HG02852 (cell line): ENCODE measurements around the gene KRTAP4-4.
"Not testable (repeated sequence)": the region's sequence is repeated elsewhere in the genome, so short reads cannot be mapped to it uniquely, and the experiment has no call there.

ENCODE experiments used
- ATAC-seq: cut with Tn5 transposase; IDR thresholded peaks from one replicate; pipeline ENCODE4 v1.9.1; 2021; ENCODE audit warnings: mild to moderate bottlenecking, moderate library complexity; ENCODE audit not compliant: unreplicated experiment

Gene KRTAP4-4

GRCh38 chr17:41148971-41149651, 11.4 kb downstream of the KRTAP4-4 start:
- not testable (repeated sequence) for ATAC-seq

DNA sequence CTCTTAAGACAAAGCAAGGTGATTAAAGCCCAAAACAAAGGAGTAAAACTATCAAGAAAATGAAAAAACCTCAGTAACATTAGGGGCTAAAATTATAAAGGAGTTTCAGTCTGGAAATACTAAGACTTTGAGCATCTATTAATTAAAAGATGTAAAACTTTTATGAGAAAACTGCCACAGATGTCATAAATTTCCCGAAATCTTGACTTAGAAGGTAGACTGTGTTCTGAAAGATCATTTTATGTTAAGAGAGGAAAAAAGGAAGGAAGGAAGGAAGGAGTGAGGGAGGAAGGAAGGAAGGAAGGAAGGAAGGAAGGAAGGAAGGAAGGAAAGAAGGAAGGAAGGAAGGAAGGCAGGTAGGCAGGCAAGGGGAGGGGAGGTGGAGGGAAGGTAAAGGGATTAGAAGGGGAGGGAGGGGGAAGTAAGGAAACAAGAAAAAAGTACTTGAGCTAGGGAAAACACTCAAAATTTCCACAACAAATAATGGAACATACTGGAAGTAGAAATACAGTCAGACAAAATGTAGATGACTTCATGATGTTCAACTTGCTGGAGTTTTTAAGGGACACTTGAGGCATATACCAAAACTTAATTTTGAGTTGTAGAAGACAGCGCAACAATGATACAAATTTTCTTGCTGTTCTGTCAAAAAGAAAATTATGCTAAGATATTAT, 12.9 kb downstream of the KRTAP4-4 start:
- ATAC-seq, result no peak

GRCh38 chr17:41145261-41145660, 15.3 kb downstream of the KRTAP4-4 start:
- ATAC-seq, result no peak

DNA sequence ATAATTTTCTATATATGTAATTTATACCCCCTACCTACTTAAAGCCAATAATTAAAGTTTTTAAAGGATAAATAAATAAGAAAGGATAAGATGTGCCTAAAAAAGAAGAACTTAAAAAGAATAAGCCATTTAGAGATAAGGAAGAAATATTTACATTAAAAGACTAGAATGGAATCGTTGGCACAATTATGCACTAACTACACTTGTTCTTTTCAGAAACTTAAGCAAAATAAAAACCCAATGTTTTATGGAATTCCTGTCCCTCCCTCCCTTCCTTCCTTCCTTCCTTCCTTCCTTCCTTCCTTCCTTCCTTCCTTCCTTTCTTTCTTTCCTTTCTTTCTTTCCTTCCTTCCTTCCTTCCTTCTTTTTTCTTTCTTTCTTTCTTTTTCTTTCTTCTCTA, 15.7 kb downstream of the KRTAP4-4 start:
- ATAC-seq, result no peak

- no peak for ATAC-seq
These were observed 19.2 kb downstream of the KRTAP4-4 start for GRCh38 chr17:41141361-41141760.

DNA sequence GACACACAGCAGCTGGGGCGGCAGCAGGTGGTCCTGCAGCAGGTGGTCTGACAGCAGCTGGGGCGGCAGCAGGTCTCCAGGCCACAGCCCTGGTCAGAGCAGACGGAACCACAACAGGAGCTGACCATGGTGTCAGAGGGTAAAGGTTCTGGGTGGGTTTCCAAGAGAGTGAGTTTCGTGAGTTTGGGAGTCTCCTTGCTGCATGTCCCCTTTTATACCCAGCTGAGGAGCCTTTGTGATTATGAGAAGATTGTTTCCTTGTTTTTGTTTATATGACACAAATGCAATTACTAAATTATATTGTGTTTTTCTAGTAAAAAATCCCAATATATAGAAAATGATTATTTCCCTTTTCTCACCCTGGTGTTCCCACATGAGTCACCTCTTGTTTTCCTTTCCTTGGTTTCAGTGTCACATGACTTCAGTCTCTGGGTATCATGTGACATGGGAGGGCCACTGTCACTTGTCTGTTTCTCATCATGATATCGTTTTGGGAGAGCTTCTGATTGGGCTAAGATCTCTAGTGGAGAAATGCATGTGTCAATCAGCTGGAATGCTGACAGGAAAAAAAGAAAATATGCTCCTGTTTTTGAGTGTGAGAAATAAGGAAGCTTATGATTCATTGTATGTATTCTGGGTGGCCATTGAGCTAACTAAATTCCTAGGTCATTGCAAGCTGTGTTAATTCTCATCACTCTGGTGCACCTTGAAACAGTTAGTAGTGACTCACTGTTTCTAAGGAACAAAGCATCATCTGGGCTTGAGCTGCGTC, 20.0 kb downstream of the KRTAP4-4 start, which contains the start of gene KRTAP4-6:
TSS of gene KRTAP4-6 (minus strand) at position 185 of the 772 bp plus-strand sequence. CDS start at position 128, 57 bp downstream.
- ATAC-seq, result no peak

- ATAC-seq, result not testable (repeated sequence)
These were observed 20.7 kb downstream of the KRTAP4-4 start for GRCh38 chr17:41139865-41140264.

DNA sequence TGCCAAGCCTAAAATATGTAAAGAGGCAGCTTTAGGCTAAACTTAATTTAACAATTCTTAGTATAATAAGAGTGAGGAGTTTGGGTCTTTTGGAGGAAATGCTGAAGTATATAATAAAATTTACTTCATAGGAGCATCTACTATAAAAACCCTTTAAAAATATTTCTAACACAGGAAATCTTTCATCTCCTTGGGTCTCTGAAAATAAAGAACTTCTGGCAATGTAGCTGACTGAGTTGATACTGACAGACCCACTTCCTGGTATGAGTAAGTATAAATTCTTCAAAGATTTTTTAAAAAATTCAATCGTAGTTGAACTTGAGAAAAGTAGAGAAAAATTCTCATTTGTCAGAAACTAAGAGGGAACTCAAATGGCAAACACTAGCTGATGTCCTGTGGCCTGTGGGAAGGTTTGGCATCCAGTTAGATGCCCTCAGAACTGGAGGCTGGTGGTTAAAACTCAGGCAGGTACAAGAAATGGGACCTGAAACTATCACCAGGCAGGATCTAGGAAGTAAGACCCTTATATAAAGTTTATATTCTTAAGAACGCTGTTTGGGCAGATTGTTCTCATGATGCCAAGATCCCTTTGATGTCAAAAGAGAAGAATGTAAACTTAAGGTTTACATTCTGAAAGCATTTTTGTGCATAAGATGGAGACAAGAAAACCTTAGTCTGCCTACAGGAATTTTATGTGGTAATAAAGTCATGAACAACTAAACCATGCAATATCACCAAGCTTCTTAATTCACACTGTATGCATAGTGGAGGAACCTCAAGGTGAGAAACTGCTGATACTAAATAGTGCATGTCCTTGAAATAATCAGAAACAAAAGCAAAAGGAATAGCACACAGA, 26.4 kb downstream of the KRTAP4-4 start:
- no peak for ATAC-seq

DNA sequence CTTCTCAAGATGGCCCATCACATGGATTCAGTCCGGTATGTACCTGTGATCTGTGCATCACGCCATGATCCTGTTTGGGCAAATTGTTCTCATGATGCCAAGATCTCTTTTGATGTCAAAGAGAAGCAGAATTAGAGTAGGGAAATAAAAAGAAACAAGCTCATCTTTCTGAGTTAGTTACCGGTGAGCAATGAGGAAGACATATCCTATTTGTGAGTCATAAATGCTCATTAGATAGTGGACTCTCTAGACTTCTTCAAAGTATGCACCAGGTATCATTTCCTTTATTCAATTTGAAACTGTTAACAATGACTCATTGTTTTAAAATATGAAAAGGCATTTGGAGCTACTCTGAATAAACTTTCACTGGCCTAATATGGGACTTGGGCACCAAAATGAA, 28.6 kb downstream of the KRTAP4-4 start:
- ATAC-seq, result no peak

GRCh38 chr17:41127371-41127770, 33.2 kb downstream of the KRTAP4-4 start:
- ATAC-seq, result no peak

DNA sequence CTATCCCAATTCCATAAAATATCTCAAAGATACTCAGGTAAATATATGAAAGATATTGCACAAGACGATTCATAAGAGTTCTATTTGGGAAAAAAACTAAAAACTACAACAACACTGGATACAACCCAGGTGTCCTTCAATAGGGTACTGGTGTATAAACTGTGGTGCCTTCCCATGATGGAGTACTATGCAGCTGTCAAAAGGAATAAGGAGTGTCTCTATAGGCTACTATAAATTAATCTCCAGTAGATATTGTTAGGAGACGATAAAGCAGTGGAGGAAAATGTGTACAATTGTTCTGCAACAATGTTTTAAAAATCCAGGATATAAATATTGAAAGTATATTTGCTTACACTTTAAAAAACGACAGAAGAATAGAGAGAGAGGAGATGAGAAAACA, 34.1 kb downstream of the KRTAP4-4 start:
- no peak for ATAC-seq

GRCh38 chr17:41125064-41125463, 35.5 kb downstream of the KRTAP4-4 start:
- no peak for ATAC-seq

- ATAC-seq, result not testable (repeated sequence)
These were observed 36.6 kb downstream of the KRTAP4-4 start, which contains the start of gene KRTAP4-12 for GRCh38 chr17:41123991-41124371. Gene KRTAP4-12 (minus strand): TSS chr17:41124182. CDS start chr17:41124122, 60 bp downstream.

- not testable (repeated sequence) for ATAC-seq
These were observed 37.1 kb downstream of the KRTAP4-4 start for GRCh38 chr17:41123292-41123990.

GRCh38 chr17:41121742-41122141, 38.8 kb downstream of the KRTAP4-4 start:
- ATAC-seq, result no peak

- ATAC-seq, result not testable (repeated sequence)
These were observed 40.6 kb downstream of the KRTAP4-4 start for GRCh38 chr17:41119696-41120690.

GRCh38 chr17:41118721-41119120, 41.8 kb downstream of the KRTAP4-4 start:
- no peak for ATAC-seq

DNA sequence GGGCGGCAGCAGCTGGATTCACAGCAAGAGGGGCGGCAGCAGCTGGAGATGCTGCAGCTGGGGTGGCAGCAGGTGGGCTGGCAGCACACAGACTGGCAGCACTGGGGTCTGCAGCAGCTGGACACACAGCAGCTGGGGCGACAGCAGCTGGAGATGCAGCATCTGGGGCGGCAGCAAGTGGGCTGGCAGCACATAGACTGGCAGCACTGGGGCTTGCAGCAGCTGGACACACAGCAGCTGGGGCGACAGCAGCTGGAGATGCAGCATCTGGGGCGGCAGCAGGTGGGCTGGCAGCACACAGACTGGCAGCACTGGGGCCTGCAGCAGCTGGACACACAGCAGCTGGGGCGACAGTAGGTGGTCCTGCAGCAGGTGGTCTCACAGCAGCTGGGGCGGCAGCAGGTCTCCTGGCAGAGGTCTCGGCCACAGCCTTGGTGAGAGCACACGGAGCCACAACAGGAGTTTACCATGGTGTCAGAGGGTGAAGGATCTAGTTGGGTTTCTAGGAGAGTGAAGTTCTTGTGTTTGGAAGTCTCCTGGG, 42.6 kb downstream of the KRTAP4-4 start, which contains the start of gene KRTAP4-11:
TSS of gene KRTAP4-11 (minus strand) at position 528 of the 541 bp plus-strand sequence. CDS start at position 470, 58 bp downstream.
- not testable (repeated sequence) for ATAC-seq
